Measurements from ENCODE around the gene PTPN11.

PTPN11 gene

GRCh38 chr12:112555621-112556233 lies 137.0 kb downstream of the PTPN11 start:
- no peak for DNase-seq

- DNase-seq = no peak
Measured at GRCh38 chr12:112557951-112558630, 139.3 kb downstream of the PTPN11 start.
